Glutamatergic neuron (in vitro differentiated cells): ENCODE results near the gene METTL26. TPM values are rescaled to one million over a fixed set of nuclear protein-coding genes. Genes with fewer than 3 reads are reported as not detected.

Experiments
- DNase-seq: peaks from one replicate; pipeline ENCODE4 v3.0.0; 2022
- H3K27ac Mint-ChIP-seq: one replicate; pipeline ENCODE4 v1.8.0; 2020; ENCODE audit warnings: mild to moderate bottlenecking, mixed read lengths, inconsistent platforms; ENCODE audit not compliant: unreplicated experiment
- H3K27me3 Mint-ChIP-seq: one replicate; pipeline ENCODE4 v1.8.0; 2020; ENCODE audit warnings: mild to moderate bottlenecking, moderate library complexity, mixed read lengths, inconsistent platforms; ENCODE audit not compliant: unreplicated experiment
- H3K36me3 Mint-ChIP-seq: one replicate; pipeline ENCODE4 v1.8.0; 2020; ENCODE audit warnings: mild to moderate bottlenecking, mixed read lengths, inconsistent platforms; ENCODE audit not compliant: unreplicated experiment
- H3K4me1 Mint-ChIP-seq: one replicate; pipeline ENCODE4 v1.8.0; 2020; ENCODE audit warnings: mild to moderate bottlenecking, low read depth, mixed read lengths, inconsistent platforms; ENCODE audit not compliant: unreplicated experiment
- H3K4me3 Mint-ChIP-seq: one replicate; pipeline ENCODE4 v1.8.0; 2020; ENCODE audit warnings: mild to moderate bottlenecking, mixed read lengths, inconsistent platforms; ENCODE audit not compliant: unreplicated experiment
- H3K9me3 Mint-ChIP-seq: one replicate; pipeline ENCODE4 v1.8.0; 2020; ENCODE audit warnings: mild to moderate bottlenecking, moderate library complexity, mixed read lengths, inconsistent platforms; ENCODE audit not compliant: unreplicated experiment
- total RNA-seq: library from RNA; stranded (reverse); fragmentation: NEBNext Ultra II Directional; extraction: Animal tissue kit (Norgen Biotek cat#: 25700); gene quantifications from one replicate; pipeline ENCODE4 v1.2.1, GENCODE V29; 2021; ENCODE audit not compliant: unreplicated experiment
- TF ChIP-seq, protein P1 (sequence below): fragments of 200-600 bp; sonication (generic); IDR thresholded peaks from one replicate; pipeline ENCODE4 v1.5.0; 2021; ENCODE audit not compliant: partially characterized antibody, unreplicated experiment

The METTL26 gene
- total RNA-seq, 1 donor from 2014 or later: 63.6 TPM

DNA sequence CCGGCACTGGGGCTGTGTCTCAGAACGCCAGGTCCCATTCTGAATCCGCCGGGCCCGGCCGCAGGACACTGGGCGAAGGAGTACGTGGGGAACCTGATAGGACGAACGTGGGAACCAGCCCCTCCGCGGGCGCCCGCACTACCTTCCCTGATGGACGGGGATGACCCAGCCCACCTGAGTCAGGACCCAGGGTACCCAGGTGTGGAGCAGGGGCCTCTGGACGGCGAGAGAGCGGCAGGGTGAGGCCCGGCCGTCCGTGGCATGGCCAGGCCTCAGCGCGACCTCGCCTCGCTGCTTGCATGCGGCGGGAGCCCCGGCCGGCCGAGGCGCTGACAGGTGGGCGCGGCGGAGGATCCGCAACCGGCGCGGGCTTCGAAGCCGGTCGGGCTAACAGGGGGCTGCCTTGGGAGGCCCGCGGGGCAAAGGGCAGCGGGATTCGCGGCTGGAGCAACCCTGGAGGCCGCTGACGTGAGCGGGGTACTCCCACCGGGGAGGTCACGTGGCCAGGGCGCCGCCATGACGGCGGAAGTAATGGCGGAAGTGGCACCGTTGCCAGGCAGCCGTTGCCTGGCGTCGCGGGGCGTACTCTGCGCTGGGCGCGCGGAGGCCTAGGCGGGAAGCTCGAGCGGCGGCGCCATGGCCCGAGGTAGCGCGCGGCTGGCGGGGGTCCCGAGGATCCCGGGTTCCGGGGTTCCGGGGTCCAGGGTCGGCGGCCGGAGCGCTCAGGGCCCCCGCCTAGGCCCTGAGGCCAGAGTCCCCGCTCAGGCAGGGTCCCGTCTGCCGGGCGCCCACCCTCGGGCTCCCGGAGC is 12.9 kb upstream of the METTL26 start, which contains the start of gene WDR90:
Gene WDR90 (plus strand): TSS at position 585 of the 809 bp plus-strand sequence. CDS start 52 bp downstream, at position 637.
- TF ChIP-seq, protein P1, sequence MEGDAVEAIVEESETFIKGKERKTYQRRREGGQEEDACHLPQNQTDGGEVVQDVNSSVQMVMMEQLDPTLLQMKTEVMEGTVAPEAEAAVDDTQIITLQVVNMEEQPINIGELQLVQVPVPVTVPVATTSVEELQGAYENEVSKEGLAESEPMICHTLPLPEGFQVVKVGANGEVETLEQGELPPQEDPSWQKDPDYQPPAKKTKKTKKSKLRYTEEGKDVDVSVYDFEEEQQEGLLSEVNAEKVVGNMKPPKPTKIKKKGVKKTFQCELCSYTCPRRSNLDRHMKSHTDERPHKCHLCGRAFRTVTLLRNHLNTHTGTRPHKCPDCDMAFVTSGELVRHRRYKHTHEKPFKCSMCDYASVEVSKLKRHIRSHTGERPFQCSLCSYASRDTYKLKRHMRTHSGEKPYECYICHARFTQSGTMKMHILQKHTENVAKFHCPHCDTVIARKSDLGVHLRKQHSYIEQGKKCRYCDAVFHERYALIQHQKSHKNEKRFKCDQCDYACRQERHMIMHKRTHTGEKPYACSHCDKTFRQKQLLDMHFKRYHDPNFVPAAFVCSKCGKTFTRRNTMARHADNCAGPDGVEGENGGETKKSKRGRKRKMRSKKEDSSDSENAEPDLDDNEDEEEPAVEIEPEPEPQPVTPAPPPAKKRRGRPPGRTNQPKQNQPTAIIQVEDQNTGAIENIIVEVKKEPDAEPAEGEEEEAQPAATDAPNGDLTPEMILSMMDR: no peak
- H3K36me3 Mint-ChIP-seq: no peaks in the 10 kb centered on the region
- H3K9me3 Mint-ChIP-seq: peaks cover 2% of the 10 kb centered on the region
- H3K4me3 Mint-ChIP-seq: peak within 1 kb of the TSS; percentile 75
- H3K4me1 Mint-ChIP-seq: no peaks in the 10 kb centered on the region
- no peak within 1 kb of the TSS for H3K27ac Mint-ChIP-seq
- peak; percentile 95 for DNase-seq
- no peaks in the 10 kb centered on the region for H3K27me3 Mint-ChIP-seq

DNA sequence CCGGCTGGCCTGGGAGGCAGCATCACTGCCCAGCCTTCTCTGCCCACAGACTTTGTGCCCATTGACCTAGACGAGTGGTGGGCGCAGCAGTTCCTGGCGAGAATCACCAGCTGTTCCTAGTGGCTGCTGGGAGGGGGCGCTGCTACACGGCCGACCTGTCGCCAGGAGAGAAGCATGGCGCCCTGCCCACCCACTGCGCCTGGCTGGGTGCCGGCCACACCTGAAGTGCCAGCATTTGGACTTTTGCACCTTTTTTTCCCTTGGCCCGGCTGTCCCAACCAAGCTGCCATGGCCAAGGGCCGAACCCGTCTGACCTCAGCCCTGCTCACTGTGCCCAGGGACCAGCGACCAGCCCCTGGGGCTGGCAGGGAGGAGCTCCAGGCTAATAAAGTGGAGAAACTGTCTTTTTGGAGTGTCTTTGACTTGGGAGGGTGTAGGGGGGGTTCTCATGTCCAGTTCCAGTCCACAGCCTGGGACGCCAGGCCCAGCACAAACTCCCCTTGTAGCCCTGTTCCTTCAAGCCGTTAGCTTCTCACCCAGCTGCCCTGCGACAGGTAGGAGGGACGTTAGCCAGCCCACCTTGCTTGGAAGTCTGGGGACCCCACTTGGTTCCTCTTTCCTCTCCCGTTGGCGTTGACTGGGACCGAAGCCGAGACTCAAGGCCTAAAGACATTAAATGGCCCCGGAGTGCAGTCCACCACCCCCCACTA is 12.1 kb upstream of the METTL26 start:
- Mint-ChIP-seq H3K4me3 (peak overlapping the region; percentile 75), H3K9me3 (peaks cover 3% of the 10 kb centered on the region), H3K27me3 (no peaks in the 10 kb centered on the region), H3K36me3 (no peaks in the 10 kb centered on the region), H3K4me1 (no peaks in the 10 kb centered on the region), H3K27ac (no peak overlapping the region)
- TF ChIP-seq, protein P1: no peak
- DNase-seq: no peak

DNA sequence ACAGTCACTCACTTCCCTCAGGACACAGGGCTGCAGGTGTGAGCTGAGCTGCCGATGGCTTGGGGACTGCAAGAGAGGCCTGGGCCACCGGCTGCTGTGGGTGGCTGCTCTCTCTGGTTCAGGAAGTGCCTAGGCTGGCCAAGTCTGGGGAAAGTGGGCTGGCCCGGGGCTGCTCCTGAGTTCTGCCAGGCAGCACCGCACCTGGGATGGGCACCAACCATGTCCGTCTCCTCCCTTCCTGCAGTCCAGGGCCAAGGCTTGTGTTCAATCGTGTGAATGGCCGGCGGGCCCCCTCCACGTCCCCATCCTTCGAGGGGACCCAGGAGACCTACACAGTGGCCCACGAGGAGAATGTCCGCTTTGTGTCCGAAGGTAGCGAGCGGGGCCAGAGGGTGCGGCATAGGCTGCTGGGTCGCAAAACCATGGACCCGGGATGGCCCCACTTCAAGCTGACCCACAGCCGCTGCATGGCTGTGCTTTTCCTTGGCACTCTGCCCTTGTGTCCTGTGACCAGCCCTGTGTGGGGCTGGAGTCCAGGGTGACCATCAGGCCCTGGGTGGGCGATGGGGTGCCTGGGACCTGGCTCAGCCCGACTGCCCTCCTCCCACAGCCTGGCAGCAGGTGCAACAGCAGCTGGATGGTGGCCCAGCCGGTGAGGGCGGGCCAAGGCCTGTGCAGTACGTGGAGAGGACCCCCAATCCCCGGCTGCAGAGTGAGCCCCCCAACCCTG is 11.2 kb upstream of the METTL26 start:
- peaks cover 3% of the 10 kb centered on the region for H3K9me3 Mint-ChIP-seq
- no peak overlapping the region for H3K27ac Mint-ChIP-seq
- H3K4me3 Mint-ChIP-seq: no peak overlapping the region
- no peak for DNase-seq
- TF ChIP-seq, protein P1: no peak
- H3K27me3 Mint-ChIP-seq: no peaks in the 10 kb centered on the region
- H3K36me3 Mint-ChIP-seq: no peaks in the 10 kb centered on the region
- no peaks in the 10 kb centered on the region for H3K4me1 Mint-ChIP-seq

DNA sequence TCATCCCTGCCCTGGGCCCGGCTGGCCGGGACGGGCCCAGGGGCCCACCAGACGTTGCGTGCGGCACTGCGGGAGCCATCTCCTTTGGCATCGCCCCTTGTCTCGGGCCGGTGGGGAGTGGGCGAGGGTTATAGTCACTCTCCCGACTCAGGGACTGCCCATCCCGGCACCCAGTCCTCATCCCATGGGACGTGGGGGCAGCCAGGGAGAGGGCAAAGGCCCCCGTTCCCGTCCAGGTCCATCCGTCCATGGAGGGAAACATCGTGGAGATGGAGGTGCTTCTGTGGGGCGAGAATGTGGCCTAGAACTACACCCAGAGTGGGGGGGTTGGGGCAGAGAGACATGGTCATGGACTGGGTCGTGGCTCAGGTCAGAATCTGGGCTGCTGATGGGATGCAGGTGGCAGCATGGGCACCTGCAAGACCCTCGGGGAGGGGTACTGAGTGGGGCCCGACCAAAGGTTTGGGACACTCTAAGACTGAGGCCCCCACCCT is 10.6 kb upstream of the METTL26 start:
- no peaks in the 10 kb centered on the region for H3K27me3 Mint-ChIP-seq
- H3K4me3 Mint-ChIP-seq: no peak overlapping the region

More for the DNA sequence above, 10.6 kb upstream of the METTL26 start:
- DNase-seq: no peak
- Mint-ChIP-seq H3K36me3 (no peaks in the 10 kb centered on the region), H3K27ac (no peak overlapping the region), H3K9me3 (peaks cover 3% of the 10 kb centered on the region), H3K4me1 (no peaks in the 10 kb centered on the region)
- TF ChIP-seq, protein P1: no peak
